A673 (cell line): Measurements from ENCODE around the gene ZFYVE1. TPM values are rescaled to one million over a fixed set of nuclear protein-coding genes. Genes with fewer than 3 reads are reported as not detected.
"Not testable (repeated sequence)": the region's sequence is repeated elsewhere in the genome, so short reads cannot be mapped to it uniquely, and the experiment has no call there.

ENCODE experiments used
- BruUV-seq: library from RNA; stranded (reverse); fragments of 400-500 nt; replicated peaks from 2 replicates; lab custom pipeline; 2021; lab: Mats Ljungman, UMichigan
- CTCF ChIA-PET: fragments of 300-600 bp; sonication (Branson Sonifier 250); formaldehyde crosslinking; loops from one replicate; lab custom pipeline; 2022; ENCODE audit warnings: antibody characterized with exemption; lab: Charles Lee
- POLR2A ChIA-PET: fragments of 300-600 bp; sonication (Branson Sonifier 250); formaldehyde crosslinking; loops from one replicate; lab custom pipeline; 2022; ENCODE audit warnings: antibody characterized with exemption; ENCODE audit not compliant: low non-redundant PET; lab: Charles Lee
- DNase-seq: peaks from one replicate; pipeline ENCODE4 v3.0.0-alpha.2; 2015; ENCODE audit warnings: low spot score
- H3K27ac ChIP-seq: fragments of 200-600 bp; sonication (generic); 2 replicates; pipeline ENCODE4 v1.5.1; 2016; ENCODE audit warnings: mixed run types, low read depth, mild to moderate bottlenecking, mixed read lengths, antibody characterized with exemption, low read length; ENCODE audit not compliant: poor library complexity, severe bottlenecking
- H3K27me3 ChIP-seq: fragments of 200-600 bp; sonication (generic); replicated peaks from 2 replicates; pipeline ENCODE4 v1.6.1; 2017; ENCODE audit warnings: mixed run types, low read depth, mild to moderate bottlenecking, mixed read lengths, antibody characterized with exemption, low read length; ENCODE audit not compliant: insufficient read depth, poor library complexity
- H3K36me3 ChIP-seq: fragments of 200-600 bp; sonication (generic); 2 replicates; pipeline ENCODE4 v1.6.1; 2016; ENCODE audit warnings: mixed run types, mild to moderate bottlenecking, mixed read lengths, antibody characterized with exemption, low read length; ENCODE audit not compliant: insufficient read depth, poor library complexity, severe bottlenecking
- H3K4me1 ChIP-seq: fragments of 200-600 bp; sonication (generic); 2 replicates; pipeline ENCODE4 v1.6.1; 2017; ENCODE audit warnings: mixed run types, mild to moderate bottlenecking, mixed read lengths, antibody characterized with exemption, low read length; ENCODE audit not compliant: insufficient read depth, poor library complexity, severe bottlenecking
- H3K4me3 ChIP-seq: fragments of 200-600 bp; sonication (generic); 2 replicates; pipeline ENCODE4 v1.5.1; 2016; ENCODE audit warnings: low read depth, mixed run types, mild to moderate bottlenecking, mixed read lengths, low read length; ENCODE audit not compliant: poor library complexity, severe bottlenecking
- H3K9me3 ChIP-seq: fragments of 200-600 bp; sonication (generic); 2 replicates; pipeline ENCODE4 v1.6.1; 2016; ENCODE audit warnings: mixed run types, low read depth, mild to moderate bottlenecking, mixed read lengths, antibody characterized with exemption, low read length; ENCODE audit not compliant: poor library complexity, severe bottlenecking
- EZH2 ChIP-seq: fragments of 200-600 bp; sonication (generic); IDR thresholded peaks from 2 replicates; pipeline ENCODE4 v1.6.1; 2017; ENCODE audit warnings: borderline replicate concordance, low read depth, mild to moderate bottlenecking, mixed read lengths, antibody characterized with exemption, low read length; ENCODE audit not compliant: poor library complexity, severe bottlenecking
- intact Hi-C: fragments of 100-400 bp; cut with micrococcal nuclease; formaldehyde crosslinking; loops from one replicate; pipeline ENCODE4 v1.10.0; 2022; ENCODE audit not compliant: unreplicated experiment
- total RNA-seq: library from RNA; stranded (reverse); gene quantifications from 2 replicates; pipeline ENCODE4 v1.2.3, GENCODE V29; 2021
- TF ChIP-seq, protein P1 (sequence below): fragments of 300-800, 200-600 bp; sonication (generic); conservative IDR thresholded peaks from 2 replicates; pipeline ENCODE4 v1.5.1; 2017; ENCODE audit warnings: low read depth, mild to moderate bottlenecking, antibody characterized with exemption, low read length, moderate library complexity, mixed read lengths

ZFYVE1 gene
- total RNA-seq, 1 experiment from 2014 or later, result 7.8 TPM

DNA sequence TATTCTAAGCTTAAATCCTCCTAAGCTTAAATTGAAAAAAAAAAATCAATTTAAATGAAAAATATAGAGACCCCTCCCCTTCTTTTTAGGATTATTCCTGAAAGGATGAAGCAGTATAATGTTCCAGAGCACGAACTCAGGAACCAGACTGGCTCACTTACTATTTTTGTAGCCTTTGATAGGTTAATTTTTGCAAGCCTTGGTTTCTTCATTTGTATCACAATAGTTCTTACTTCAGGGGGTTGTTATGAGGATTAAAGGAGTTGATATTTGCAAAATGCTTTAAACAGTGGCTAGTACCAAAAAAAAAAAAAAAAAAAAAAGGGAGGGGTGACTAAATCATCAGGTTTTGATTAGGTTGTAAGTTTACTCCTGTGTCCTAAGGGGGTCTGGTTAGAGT is 28.3 kb upstream of the ZFYVE1 start:
- H3K4me1 ChIP-seq, result peaks cover 6% of the 10 kb centered on the region
- ChIA-PET POLR2A (no interaction called here), CTCF (no interaction called here)
- no peaks in the 10 kb centered on the region for H3K9me3 ChIP-seq
- no peak for DNase-seq
- no peak overlapping the region for H3K4me3 ChIP-seq
- H3K36me3 ChIP-seq, result no peaks in the 10 kb centered on the region
- intact Hi-C loops, result no loop called here
- H3K27ac ChIP-seq, result no peak overlapping the region
- no peaks in the 10 kb centered on the region for H3K27me3 ChIP-seq
- no TSS peak for BruUV-seq
- TF ChIP-seq, protein P1, sequence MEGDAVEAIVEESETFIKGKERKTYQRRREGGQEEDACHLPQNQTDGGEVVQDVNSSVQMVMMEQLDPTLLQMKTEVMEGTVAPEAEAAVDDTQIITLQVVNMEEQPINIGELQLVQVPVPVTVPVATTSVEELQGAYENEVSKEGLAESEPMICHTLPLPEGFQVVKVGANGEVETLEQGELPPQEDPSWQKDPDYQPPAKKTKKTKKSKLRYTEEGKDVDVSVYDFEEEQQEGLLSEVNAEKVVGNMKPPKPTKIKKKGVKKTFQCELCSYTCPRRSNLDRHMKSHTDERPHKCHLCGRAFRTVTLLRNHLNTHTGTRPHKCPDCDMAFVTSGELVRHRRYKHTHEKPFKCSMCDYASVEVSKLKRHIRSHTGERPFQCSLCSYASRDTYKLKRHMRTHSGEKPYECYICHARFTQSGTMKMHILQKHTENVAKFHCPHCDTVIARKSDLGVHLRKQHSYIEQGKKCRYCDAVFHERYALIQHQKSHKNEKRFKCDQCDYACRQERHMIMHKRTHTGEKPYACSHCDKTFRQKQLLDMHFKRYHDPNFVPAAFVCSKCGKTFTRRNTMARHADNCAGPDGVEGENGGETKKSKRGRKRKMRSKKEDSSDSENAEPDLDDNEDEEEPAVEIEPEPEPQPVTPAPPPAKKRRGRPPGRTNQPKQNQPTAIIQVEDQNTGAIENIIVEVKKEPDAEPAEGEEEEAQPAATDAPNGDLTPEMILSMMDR, result no peak
- TF ChIP-seq EZH2, result no peak

DNA sequence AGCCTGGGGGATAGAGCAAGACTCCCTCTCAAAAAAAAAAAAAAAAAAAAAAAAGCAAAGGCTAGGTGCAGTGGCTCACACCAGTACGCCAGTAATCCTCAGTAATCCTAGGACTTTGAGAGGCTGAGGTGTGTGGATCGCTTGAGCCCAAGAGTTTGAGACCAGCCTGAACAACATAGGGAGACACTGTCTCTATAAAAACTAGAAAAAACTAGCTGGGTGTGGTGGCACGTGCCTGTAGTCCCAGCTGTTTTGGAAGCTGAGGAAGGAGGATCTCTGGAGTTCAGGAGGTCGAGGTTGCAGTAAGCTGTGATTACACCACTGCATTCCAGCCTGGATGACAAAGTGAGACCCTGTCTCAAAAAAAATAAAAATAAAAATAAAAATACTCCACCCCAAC is 22.5 kb upstream of the ZFYVE1 start:
- H3K4me1 ChIP-seq, result no peaks in the 10 kb centered on the region
- no peak overlapping the region for H3K27ac ChIP-seq
- no TSS peak for BruUV-seq
- intact Hi-C loops, result no loop called here
- CTCF ChIA-PET, result no interaction called here
- POLR2A ChIA-PET, result no interaction called here
- no peaks in the 10 kb centered on the region for H3K27me3 ChIP-seq
- DNase-seq, result no peak
- no peaks in the 10 kb centered on the region for H3K9me3 ChIP-seq
- H3K4me3 ChIP-seq, result no peak overlapping the region
- no peak for TF ChIP-seq EZH2
- H3K36me3 ChIP-seq, result no peaks in the 10 kb centered on the region

DNA sequence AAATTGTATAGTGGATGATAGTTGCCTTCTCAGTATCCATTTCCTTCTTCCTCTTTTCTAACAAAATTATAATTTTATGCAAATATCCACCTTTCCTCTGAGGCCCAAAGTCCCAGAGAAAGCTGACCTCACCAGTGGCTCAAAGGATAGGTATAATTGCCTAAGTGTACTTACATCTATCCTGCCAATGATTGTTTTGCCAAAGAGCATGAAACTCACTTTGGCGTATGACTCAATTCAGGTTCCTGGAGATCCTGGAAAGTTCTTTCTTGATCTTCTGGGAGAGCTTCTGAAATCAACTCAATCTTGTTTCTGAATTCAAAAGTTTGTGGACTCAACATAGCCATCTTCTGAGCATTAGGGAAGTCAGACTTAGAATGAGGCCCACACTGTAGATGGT is 20.9 kb upstream of the ZFYVE1 start:
- TF ChIP-seq EZH2, result no peak
- TF ChIP-seq, protein P1, result no peak
- no TSS peak for BruUV-seq
- Histone ChIP-seq H3K4me3 (no peak overlapping the region), H3K4me1 (no peaks in the 10 kb centered on the region), H3K27ac (no peak overlapping the region), H3K36me3 (no peaks in the 10 kb centered on the region), H3K27me3 (no peaks in the 10 kb centered on the region), H3K9me3 (no peaks in the 10 kb centered on the region)
- CTCF ChIA-PET, result no interaction called here
- intact Hi-C loops, result no loop called here
- DNase-seq, result no peak
- POLR2A ChIA-PET, result no interaction called here

DNA sequence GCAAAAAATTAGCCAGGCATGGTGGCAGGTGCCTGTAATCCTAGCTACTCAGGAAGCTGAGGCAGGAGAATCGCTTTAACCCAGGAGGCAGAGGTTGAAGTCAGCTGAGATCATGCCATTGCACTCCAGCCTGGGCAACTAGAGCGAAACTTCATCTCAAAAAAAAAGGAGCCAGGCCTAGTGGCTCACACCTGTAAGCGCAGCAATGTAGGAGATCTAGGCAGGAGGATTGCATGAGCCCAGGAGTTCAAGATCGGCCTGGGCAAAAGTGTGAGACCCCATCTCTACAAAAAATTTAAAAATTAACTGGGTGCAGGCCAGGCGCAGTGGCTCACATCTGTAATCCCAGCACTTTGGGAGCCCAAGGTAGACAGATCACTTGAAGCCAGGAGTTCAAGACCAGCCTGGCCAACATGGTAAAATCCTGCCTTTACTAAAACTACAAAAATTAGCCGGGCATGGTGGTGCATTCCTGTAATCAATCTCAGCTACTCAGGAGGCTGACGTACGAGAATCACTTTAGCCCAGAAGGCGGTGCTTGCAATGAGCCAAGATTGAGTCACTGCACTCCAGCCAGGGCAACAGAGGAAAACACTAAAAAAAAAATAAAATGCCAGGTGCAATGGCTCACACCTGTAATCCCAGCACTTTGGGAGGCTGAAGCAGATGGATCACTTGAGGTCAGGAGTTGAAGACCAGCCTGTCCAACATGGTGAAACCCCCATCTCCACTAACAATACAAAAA is 10.0 kb upstream of the ZFYVE1 start:
- DNase-seq, H3K27me3 ChIP-seq, BruUV-seq, H3K4me1 ChIP-seq, H3K27ac ChIP-seq, intact Hi-C loops, H3K36me3 ChIP-seq, H3K4me3 ChIP-seq, CTCF ChIA-PET, H3K9me3 ChIP-seq: not testable (repeated sequence)
- POLR2A ChIA-PET, result interaction anchor here (0.6 kb wide), 1 partner anchor 22 kb away, joined by 6 read pairs; no protein-coding TSS in a partner anchor
